MG63 (cell line): Measurements from ENCODE around the gene TACC2. TPM values are rescaled to one million over a fixed set of nuclear protein-coding genes. Genes with fewer than 3 reads are reported as not detected.
"Not testable (repeated sequence)": the region's sequence is repeated elsewhere in the genome, so short reads cannot be mapped to it uniquely, and the experiment has no call there.

Experiments used
- DNase-seq: peaks from one replicate; pipeline ENCODE4 v3.0.0-alpha.2; 2020
- H3K27me3 ChIP-seq: fragments of 250-450 bp; sonication (Bioruptor Pico); 2 replicates; pipeline ENCODE4 v1.5.1; 2020; ENCODE audit warnings: mild to moderate bottlenecking, moderate library complexity
- H3K36me3 ChIP-seq: fragments of 250-450 bp; sonication (Bioruptor Pico); 2 replicates; pipeline ENCODE4 v1.5.1; 2020; ENCODE audit warnings: mild to moderate bottlenecking, moderate library complexity
- H3K4me3 ChIP-seq: fragments of 250-450 bp; sonication (Bioruptor Pico); 2 replicates; pipeline ENCODE4 v1.5.1; 2020; ENCODE audit warnings: mild to moderate bottlenecking, moderate library complexity
- H3K9me3 ChIP-seq: fragments of 250-450 bp; sonication (Bioruptor Pico); 2 replicates; pipeline ENCODE4 v1.5.1; 2020; ENCODE audit warnings: mild to moderate bottlenecking, moderate library complexity
- total RNA-seq: library from RNA; depleted of rRNA; stranded (reverse); fragments of >200 nt; shearing (Covaris generic); gene quantifications from 2 replicates; pipeline ENCODE4 v1.2.3, GENCODE V29; 2014; ENCODE audit warnings: low replicate concordance

The TACC2 gene
- total RNA-seq, 1 experiment from 2014 or later, result 7.3 TPM

GRCh38 chr10:121974535-121975294 is 14.2 kb upstream of the TACC2 start, which contains the start of gene NSMCE4A:
TSS of gene NSMCE4A (minus strand) at chr10:121975217. CDS start at chr10:121975165, 52 bp downstream.
- H3K27me3 ChIP-seq, result no peaks in the 10 kb centered on the region
- peaks cover 13% of the 10 kb centered on the region for H3K36me3 ChIP-seq
- DNase-seq, result peak; percentile 79
- H3K9me3 ChIP-seq, result peaks cover 15% of the 10 kb centered on the region
- H3K4me3 ChIP-seq, result peak within 1 kb of the TSS; percentile 75

GRCh38 chr10:121975295-121976086 is 13.5 kb upstream of the TACC2 start:
- DNase-seq, result no peak
- no peaks in the 10 kb centered on the region for H3K27me3 ChIP-seq
- peaks cover 10% of the 10 kb centered on the region for H3K36me3 ChIP-seq
- H3K9me3 ChIP-seq, result peaks cover 15% of the 10 kb centered on the region
- H3K4me3 ChIP-seq, result peak overlapping the region; percentile 75

- peaks cover 15% of the 10 kb centered on the region for H3K9me3 ChIP-seq
- H3K36me3 ChIP-seq, result peaks cover 7% of the 10 kb centered on the region
- no peak for DNase-seq
- H3K4me3 ChIP-seq, result no peak overlapping the region
- H3K27me3 ChIP-seq, result no peaks in the 10 kb centered on the region
Measured at GRCh38 chr10:121976607-121977006, 12.4 kb upstream of the TACC2 start.

- Histone ChIP-seq H3K36me3 (peaks cover 3% of the 10 kb centered on the region; the same call in 1 of the 2 replicates), H3K4me3 (no peak overlapping the region), H3K9me3 (peaks cover 15% of the 10 kb centered on the region), H3K27me3 (no peaks in the 10 kb centered on the region)
- DNase-seq, result no peak
Measured at GRCh38 chr10:121978511-121978910, 10.5 kb upstream of the TACC2 start.

GRCh38 chr10:121981346-121981745 is 7.6 kb upstream of the TACC2 start:
- Histone ChIP-seq H3K9me3 (peaks cover 16% of the 10 kb centered on the region), H3K36me3 (peaks cover 2% of the 10 kb centered on the region; the same call in 1 of the 2 replicates), H3K27me3 (no peaks in the 10 kb centered on the region), H3K4me3 (no peak overlapping the region)
- DNase-seq, result no peak

- DNase-seq, result no peak
- H3K9me3 ChIP-seq, result peaks cover 7% of the 10 kb centered on the region; the same call in 1 of the 2 replicates
- no peaks in the 10 kb centered on the region for H3K36me3 ChIP-seq
- no peaks in the 10 kb centered on the region for H3K27me3 ChIP-seq
- no peak overlapping the region for H3K4me3 ChIP-seq
Measured at GRCh38 chr10:121983852-121984251, 5.1 kb upstream of the TACC2 start.

GRCh38 chr10:121984463-121984862 is 4.5 kb upstream of the TACC2 start:
- DNase-seq, result no peak
- Histone ChIP-seq H3K4me3 (no peak overlapping the region), H3K9me3 (peaks cover 7% of the 10 kb centered on the region; the same call in 1 of the 2 replicates), H3K27me3 (no peaks in the 10 kb centered on the region), H3K36me3 (no peaks in the 10 kb centered on the region)

GRCh38 chr10:121990015-121990677 is 1.2 kb downstream of the TACC2 start:
- no peaks in the 10 kb centered on the region for H3K27me3 ChIP-seq
- H3K4me3 ChIP-seq, result no peak overlapping the region
- no peaks in the 10 kb centered on the region for H3K9me3 ChIP-seq
- H3K36me3 ChIP-seq, result no peaks in the 10 kb centered on the region
- no peak for DNase-seq

- not testable (repeated sequence) for H3K27me3 ChIP-seq, H3K9me3 ChIP-seq, DNase-seq, H3K4me3 ChIP-seq, H3K36me3 ChIP-seq
Measured at GRCh38 chr10:121991727-121992126, 2.8 kb downstream of the TACC2 start.

GRCh38 chr10:121994429-121994941 is 5.5 kb downstream of the TACC2 start:
- DNase-seq, result no peak

GRCh38 chr10:121998462-121998861 is 9.5 kb downstream of the TACC2 start:
- peaks cover 5% of the 10 kb centered on the region; the same call in 1 of the 2 replicates for H3K9me3 ChIP-seq
- H3K27me3 ChIP-seq, result no peaks in the 10 kb centered on the region
- no peak overlapping the region for H3K4me3 ChIP-seq
- no peaks in the 10 kb centered on the region for H3K36me3 ChIP-seq
- DNase-seq, result no peak

More at GRCh38 chr10:121994429-121994941, 5.5 kb downstream of the TACC2 start:
- Histone ChIP-seq H3K9me3 (no peaks in the 10 kb centered on the region), H3K27me3 (no peaks in the 10 kb centered on the region), H3K36me3 (no peaks in the 10 kb centered on the region), H3K4me3 (no peak overlapping the region)

GRCh38 chr10:121999301-121999700 is 10.3 kb downstream of the TACC2 start:
- DNase-seq, result no peak

GRCh38 chr10:122001698-122002097 is 12.7 kb downstream of the TACC2 start:
- peaks cover 8% of the 10 kb centered on the region; the same call in 1 of the 2 replicates for H3K9me3 ChIP-seq
- no peak overlapping the region for H3K4me3 ChIP-seq
- no peaks in the 10 kb centered on the region for H3K36me3 ChIP-seq
- no peaks in the 10 kb centered on the region for H3K27me3 ChIP-seq
- no peak for DNase-seq

More at GRCh38 chr10:121999301-121999700, 10.3 kb downstream of the TACC2 start:
- peaks cover 5% of the 10 kb centered on the region; the same call in 1 of the 2 replicates for H3K9me3 ChIP-seq
- H3K27me3 ChIP-seq, result no peaks in the 10 kb centered on the region
- no peaks in the 10 kb centered on the region for H3K36me3 ChIP-seq
- H3K4me3 ChIP-seq, result no peak overlapping the region

GRCh38 chr10:122007415-122007814 is 18.5 kb downstream of the TACC2 start:
- H3K4me3 ChIP-seq, result no peak overlapping the region
- peaks cover 3% of the 10 kb centered on the region; the same call in 1 of the 2 replicates for H3K9me3 ChIP-seq
- DNase-seq, result no peak
- no peaks in the 10 kb centered on the region for H3K27me3 ChIP-seq
- H3K36me3 ChIP-seq, result no peaks in the 10 kb centered on the region

- Histone ChIP-seq H3K9me3 (peaks cover 2% of the 10 kb centered on the region; the same call in 1 of the 2 replicates), H3K4me3 (no peak overlapping the region), H3K27me3 (no peaks in the 10 kb centered on the region), H3K36me3 (no peaks in the 10 kb centered on the region)
- DNase-seq, result no peak
Measured at GRCh38 chr10:122010405-122011050, 21.6 kb downstream of the TACC2 start.

GRCh38 chr10:122012731-122013130 is 23.8 kb downstream of the TACC2 start:
- no peak for DNase-seq
- no peaks in the 10 kb centered on the region for H3K27me3 ChIP-seq
- no peaks in the 10 kb centered on the region for H3K36me3 ChIP-seq
- H3K4me3 ChIP-seq, result no peak overlapping the region
- peaks cover 2% of the 10 kb centered on the region; the same call in 1 of the 2 replicates for H3K9me3 ChIP-seq
